GM19351 (cell line): ENCODE results near the gene TCERG1.

Source experiments
- ATAC-seq: cut with Tn5 transposase; IDR thresholded peaks from one replicate; pipeline ENCODE4 v1.9.1; 2021; ENCODE audit warnings: mild to moderate bottlenecking, moderate library complexity; ENCODE audit not compliant: unreplicated experiment

TCERG1 gene

DNA sequence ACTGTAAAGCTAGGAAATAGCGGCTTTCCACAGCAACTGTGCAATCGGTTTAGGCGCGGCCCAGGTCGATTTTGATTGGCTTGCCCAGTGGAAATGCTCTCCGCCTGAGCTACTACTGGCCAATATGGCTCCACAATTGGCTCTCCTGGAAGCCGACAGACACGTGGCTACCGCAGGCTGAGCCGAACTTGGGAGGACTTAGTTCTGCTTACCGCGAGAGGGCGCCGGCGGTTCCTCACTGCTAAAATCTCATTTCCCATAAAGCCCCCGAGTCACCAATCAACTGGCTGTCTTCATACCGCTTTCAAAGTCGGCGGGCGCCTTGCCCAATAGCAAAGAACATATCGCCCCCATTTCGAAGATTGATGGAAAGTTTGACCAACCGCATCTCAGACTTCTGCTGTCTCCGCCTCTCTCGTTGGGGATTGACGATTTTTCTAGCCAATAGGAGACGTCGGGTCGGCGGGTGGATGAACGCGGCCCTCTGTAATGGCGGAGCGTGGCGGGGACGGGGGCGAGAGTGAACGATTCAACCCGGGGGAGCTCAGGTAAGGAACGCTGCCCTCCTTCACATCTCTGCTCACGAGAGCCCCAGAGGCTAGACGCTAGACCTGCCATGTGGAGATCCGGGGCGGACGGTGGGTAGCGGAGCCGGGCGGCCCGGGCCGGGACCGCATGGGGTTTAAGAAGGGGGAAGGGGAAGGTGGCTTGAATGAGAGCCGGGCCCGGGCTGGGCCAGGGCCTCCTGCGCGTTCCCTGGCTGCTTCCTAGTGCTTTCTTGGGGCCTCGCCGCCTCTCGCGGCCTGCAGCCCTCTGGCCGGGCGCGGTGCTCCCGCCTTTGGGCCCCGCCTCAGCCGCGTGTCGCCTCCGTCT, at the start of gene TCERG1:
TCERG1 (plus strand) TSS at position 473 of the 873 bp plus-strand sequence; CDS start at position 490, 17 bp downstream.
- peak; percentile 90 for ATAC-seq

GRCh38 chr5:146398826-146399225, 48.3 kb upstream of the TCERG1 start:
- ATAC-seq: no peak

DNA sequence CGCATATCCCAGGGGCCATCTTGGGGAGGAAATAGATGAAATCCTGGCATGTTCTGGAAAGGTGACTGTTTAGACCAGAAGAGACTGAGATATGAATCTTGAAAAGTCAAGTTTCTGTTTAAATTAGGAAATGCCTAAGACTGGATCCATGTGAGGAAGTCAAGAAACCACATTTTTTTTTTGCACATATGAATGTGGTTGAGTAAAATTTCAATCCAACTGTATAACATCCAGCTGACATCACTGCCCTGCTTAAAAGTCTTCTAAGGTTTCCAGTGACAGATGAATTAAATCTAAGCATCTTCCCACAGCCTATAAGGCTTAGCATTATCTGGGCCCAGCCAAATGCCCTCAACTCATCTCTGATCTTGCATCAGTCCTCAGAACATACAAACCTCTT, 47.7 kb upstream of the TCERG1 start:
- ATAC-seq: no peak

DNA sequence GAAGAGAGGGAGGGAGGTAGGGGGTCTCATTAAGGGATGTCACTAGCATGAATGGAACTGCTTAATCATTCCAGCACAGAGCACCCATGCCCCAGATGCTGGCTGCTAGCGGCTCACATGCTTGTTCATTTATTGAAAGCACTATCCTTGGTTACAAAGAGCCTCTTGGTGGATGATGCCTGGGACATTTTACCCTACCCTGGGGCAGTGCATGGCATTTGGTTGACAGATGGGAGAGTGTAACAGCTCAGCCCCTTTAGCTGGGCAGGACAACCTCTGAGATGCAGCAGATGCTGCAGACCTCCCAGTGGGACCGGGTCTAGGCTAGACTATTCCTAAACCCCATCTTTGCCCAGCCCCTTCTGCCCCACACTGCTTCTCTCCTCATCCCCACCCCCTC, 46.9 kb upstream of the TCERG1 start:
- ATAC-seq: no peak

GRCh38 chr5:146401021-146401420, 46.1 kb upstream of the TCERG1 start:
- ATAC-seq: no peak

GRCh38 chr5:146402949-146403348, 44.2 kb upstream of the TCERG1 start:
- ATAC-seq: no peak

DNA sequence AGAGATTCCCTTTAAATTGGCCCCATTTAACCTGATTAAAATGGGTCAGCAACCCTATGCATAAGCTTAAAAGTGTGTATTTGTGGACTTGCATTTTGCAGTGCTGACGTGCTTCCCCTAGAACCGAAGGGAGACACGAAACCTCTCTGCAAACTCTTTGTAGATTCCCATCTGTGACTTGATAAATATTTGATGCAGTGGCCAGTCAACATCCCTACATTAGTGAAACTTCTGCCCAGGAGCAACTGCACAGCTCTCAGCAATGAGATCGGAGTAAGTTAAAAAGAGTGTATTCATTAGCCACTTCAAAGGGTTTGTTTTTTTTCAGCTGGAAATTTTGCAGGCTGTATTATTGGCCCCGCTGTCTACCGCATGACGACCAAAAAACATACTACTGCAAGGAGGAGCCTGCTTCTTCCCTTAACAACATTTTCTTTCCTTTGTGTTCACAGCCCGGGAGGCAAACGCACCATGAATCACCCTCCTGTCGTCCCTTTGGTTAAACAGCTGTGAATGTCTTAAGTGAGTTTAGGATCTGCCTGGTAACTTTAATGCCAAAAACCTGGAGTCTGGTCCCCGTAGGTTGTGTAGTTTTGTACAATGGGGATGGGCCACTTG, 38.0 kb upstream of the TCERG1 start:
- no peak for ATAC-seq

DNA sequence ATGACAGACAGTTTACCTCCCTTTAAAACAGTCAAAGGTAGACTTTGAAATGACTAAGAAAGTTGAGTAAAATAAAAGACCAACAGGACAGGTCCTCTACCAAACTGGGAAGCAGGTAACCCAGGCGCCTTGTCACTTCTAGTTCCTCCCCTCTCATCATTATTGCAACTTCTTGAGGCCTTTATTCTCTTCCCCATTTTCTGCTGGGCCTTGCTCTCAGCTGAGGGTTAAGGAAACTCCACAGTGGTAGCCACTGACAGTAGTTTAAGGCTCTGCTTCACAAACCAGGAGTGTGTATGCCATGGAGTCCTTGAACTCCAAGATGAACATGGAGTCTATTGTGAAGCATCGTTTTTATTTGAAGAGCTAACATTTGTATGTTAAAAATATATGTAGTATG, 36.9 kb upstream of the TCERG1 start:
- ATAC-seq: no peak

DNA sequence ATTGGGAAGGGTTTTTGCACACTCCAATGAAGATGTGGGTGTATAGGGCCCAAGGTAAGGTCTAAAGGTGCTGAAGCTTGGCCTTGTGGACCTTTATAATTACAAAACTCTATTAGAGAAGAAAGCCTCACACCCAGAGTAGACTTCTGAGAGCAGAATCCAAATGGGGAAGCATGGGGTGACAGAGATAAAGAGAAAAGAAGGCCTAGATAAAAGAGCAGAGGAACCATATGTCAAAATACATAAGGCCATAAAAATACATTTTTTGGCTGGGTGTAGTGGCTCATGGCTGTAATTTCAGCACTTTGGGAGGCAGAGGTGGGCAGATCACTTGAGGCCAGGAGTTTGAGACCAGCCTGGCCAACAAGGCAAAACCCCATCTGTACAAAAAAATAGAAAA, 27.4 kb upstream of the TCERG1 start:
- no peak for ATAC-seq

- no peak for ATAC-seq
These were observed 22.1 kb upstream of the TCERG1 start for GRCh38 chr5:146425023-146425422.

- no peak for ATAC-seq
These were observed 20.8 kb upstream of the TCERG1 start for GRCh38 chr5:146426305-146426704.

- peak; percentile 76 for ATAC-seq
These were observed 20.1 kb upstream of the TCERG1 start for GRCh38 chr5:146426853-146427618.

DNA sequence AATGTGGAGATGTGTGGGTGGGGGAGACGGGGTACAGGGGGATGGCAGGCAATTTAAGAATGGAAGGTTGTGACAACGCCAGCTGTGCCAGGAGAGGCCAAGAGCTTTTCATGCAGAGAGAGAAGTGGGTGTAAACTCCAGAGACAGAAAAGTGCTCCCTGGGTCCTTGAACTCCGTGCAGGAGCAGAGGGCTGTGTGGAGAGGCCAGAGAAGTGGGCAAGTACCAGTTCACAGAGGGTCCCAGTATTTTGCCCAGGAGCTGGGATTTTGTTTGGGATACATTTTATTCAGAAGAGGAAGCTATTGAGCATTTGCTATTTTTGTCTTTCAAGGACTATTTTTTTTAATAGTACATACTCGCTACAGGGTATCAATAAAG, 19.5 kb upstream of the TCERG1 start:
- ATAC-seq: no peak

GRCh38 chr5:146428658-146429057, 18.5 kb upstream of the TCERG1 start:
- no peak for ATAC-seq

- no peak for ATAC-seq
These were observed 6.8 kb upstream of the TCERG1 start for GRCh38 chr5:146440353-146440752.

GRCh38 chr5:146440870-146441495, 6.2 kb upstream of the TCERG1 start:
- ATAC-seq: no peak

DNA sequence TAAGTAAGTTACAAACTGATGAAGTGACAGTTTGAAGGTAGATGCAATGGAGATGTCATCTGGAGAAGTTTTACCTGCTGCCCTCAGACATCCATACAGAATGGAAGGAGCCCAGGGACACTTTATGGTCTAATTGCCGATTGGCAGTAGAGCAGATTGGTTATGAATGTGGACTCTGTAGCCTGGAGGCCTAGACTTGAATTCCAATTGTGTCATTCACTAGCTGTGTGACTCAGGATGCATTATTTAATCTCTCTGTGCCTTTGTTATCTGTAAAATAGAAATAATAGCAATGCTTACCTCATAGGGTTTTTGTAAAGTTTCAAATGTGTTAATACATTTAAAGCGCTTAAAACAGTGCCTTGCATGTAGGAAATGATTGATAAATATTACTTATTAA, 5.2 kb upstream of the TCERG1 start:
- no peak for ATAC-seq

GRCh38 chr5:146447734-146448380, 724 bp downstream of the TCERG1 start:
- peak; percentile 26 for ATAC-seq

- no peak for ATAC-seq
These were observed 1.8 kb downstream of the TCERG1 start for GRCh38 chr5:146448783-146449519.

DNA sequence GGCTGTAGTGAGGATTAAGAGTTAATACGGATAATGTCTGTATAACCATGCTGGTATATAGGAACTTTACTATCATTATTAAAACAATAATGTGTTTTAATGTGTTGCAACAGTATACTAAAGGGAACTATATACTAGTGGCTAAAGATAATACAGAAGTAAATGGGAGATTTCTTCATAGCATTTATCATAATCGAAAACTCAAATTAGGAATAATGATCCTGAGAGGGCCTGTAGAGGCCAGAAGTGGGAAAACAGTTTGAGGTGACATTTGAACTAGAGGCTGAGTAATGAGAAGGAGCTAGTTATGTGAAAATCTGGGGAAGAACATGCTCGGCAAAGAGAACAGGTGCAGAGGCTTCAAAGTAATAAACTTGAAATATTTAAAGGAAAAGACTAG, 2.9 kb downstream of the TCERG1 start:
- ATAC-seq: no peak
